Body of pancreas (tissue), 4 donors: ENCODE results near the gene CRYBB1. TPM values are rescaled to one million over a fixed set of nuclear protein-coding genes. Genes with fewer than 3 reads are reported as not detected.

Source experiments
- ATAC-seq: fragments of 150-250 bp; one replicate; pipeline ENCODE4 v1.9.1; 2016
- DNase-seq, 4 donors: peaks; one replicate each; pipeline ENCODE4 v3.0.0-alpha.2; 2019
- H3K27ac ChIP-seq, 4 donors: fragments of 200-600 bp; sonication (generic); 1 replicate in 3 of 4; 2 replicates in 1 of 4; pipeline versions ENCODE4 v1.5.1 to v1.6.1; 2016 to 2019; ENCODE audit warnings: mild to moderate bottlenecking in 1 of 4, mixed read lengths in 1 of 4, moderate library complexity in 1 of 4
- H3K27me3 ChIP-seq, 2 donors: fragments of 200-600 bp; sonication (generic); one replicate each; pipeline ENCODE4 v1.6.0; 2016; ENCODE audit warnings: mild to moderate bottlenecking in 1 of 2
- H3K36me3 ChIP-seq, 2 donors: fragments of 200-600 bp; sonication (generic); replicated peaks in 1 of 2; 2 replicates each; pipeline ENCODE4 v1.5.1; 2016; ENCODE audit warnings: low read depth in 2 of 2; ENCODE audit not compliant: insufficient read depth in 1 of 2
- H3K4me1 ChIP-seq: fragments of 200-600 bp; sonication (generic); one replicate; pipeline ENCODE4 v1.6.0; 2016
- H3K4me3 ChIP-seq, 2 donors: fragments of 200-600 bp; sonication (generic); 1 replicate in 1 of 2; 2 replicates in 1 of 2; pipeline ENCODE4 v1.5.1; 2016 to 2019
- H3K9me3 ChIP-seq, 3 donors: fragments of 200-600 bp; sonication (generic); 1 replicate in 2 of 3; 2 replicates in 1 of 3; pipeline ENCODE4 v1.5.1; 2016
- POLR2A ChIP-seq, 3 donors: fragments of 450-650 bp; IDR thresholded peaks; one replicate each; pipeline ENCODE4 v1.6.1; 2016; ENCODE audit warnings: antibody characterized with exemption in 3 of 3, mild to moderate bottlenecking in 2 of 3
- WGBS, 2 donors: methylation state at CpG; one replicate each; pipeline ENCODE4 v1.1.5; 2017; 5-methylcytosine and 5-hydroxymethylcytosine counted together
- intact Hi-C: fragments of 100-400 bp; cut with DNase I; formaldehyde crosslinking; loops from one replicate; pipeline ENCODE4 v1.15.1; 2023
- total RNA-seq, 2 donors: library from RNA; depleted of rRNA; stranded (reverse); fragments of >200 nt; gene quantifications; one replicate each; pipeline ENCODE4 v1.1.0, GENCODE V29; 2016
- TF ChIP-seq, protein P1 (sequence below), 7 experiments: fragments of 450-650 bp in 4 of 7; fragments of 200-600 bp in 3 of 7; sonication (generic) in 3 of 7; IDR thresholded peaks; one replicate each; pipeline ENCODE4 v1.5.1; 2016 to 2019; ENCODE audit warnings: antibody characterized with exemption in 7 of 7

Gene CRYBB1
- total RNA-seq, 2 donors from 2014 or later: 0.52 TPM; not detected in 1

DNA sequence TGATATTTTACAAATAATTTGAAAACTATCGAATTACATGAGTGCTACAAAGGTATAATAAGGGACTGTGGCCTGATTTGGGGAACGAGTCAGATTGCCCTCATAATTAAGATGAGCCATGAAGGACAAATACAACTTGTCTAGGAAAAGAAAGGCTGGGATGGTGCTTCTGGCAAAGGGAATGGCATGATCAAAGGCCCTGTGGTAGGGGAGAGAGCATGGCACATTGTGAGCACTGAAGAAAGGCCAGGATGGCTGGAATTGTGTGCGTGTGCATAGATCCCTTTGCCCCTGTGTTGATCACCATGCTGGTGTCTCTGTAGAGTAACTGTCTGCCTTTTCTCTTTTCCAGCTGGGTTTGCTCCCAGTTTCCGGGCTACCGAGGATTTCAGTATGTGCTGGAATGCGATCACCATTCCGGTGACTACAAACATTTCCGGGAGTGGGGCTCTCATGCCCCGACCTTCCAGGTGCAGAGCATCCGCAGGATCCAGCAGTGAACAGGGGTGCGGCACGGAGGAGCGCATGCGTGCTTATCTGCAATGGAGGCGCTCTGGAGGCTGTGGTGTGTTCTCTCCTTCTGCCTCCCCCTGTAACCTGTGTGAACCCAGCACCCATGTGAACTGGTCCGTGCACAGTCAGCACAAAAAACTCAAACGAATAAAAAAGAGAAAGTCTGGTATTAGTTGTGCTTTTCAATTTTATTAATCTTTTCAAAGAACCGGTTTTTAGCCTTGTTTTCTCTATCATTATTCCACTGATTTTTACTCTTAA is 12.3 kb upstream of the CRYBB1 start:
- H3K9me3 ChIP-seq: no peaks in the 10 kb centered on the region
- H3K36me3 ChIP-seq: no peaks in the 10 kb centered on the region
- no peak for TF ChIP-seq POLR2A (IDR thresholded peaks at IDR 0.05)
- TF ChIP-seq, protein P1, sequence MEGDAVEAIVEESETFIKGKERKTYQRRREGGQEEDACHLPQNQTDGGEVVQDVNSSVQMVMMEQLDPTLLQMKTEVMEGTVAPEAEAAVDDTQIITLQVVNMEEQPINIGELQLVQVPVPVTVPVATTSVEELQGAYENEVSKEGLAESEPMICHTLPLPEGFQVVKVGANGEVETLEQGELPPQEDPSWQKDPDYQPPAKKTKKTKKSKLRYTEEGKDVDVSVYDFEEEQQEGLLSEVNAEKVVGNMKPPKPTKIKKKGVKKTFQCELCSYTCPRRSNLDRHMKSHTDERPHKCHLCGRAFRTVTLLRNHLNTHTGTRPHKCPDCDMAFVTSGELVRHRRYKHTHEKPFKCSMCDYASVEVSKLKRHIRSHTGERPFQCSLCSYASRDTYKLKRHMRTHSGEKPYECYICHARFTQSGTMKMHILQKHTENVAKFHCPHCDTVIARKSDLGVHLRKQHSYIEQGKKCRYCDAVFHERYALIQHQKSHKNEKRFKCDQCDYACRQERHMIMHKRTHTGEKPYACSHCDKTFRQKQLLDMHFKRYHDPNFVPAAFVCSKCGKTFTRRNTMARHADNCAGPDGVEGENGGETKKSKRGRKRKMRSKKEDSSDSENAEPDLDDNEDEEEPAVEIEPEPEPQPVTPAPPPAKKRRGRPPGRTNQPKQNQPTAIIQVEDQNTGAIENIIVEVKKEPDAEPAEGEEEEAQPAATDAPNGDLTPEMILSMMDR (IDR thresholded peaks at IDR 0.05): no peak
- no peaks in the 10 kb centered on the region for H3K4me1 ChIP-seq
- no peak overlapping the region for H3K27ac ChIP-seq
- intact Hi-C loops: no loop called here
- WGBS, 2 donors: 84 to 87% methylated on average over 18 of the region's 18 CpGs
- ATAC-seq: no peak
- H3K4me3 ChIP-seq: no peak overlapping the region
- H3K27me3 ChIP-seq: no peaks in the 10 kb centered on the region
- DNase-seq: no peak

DNA sequence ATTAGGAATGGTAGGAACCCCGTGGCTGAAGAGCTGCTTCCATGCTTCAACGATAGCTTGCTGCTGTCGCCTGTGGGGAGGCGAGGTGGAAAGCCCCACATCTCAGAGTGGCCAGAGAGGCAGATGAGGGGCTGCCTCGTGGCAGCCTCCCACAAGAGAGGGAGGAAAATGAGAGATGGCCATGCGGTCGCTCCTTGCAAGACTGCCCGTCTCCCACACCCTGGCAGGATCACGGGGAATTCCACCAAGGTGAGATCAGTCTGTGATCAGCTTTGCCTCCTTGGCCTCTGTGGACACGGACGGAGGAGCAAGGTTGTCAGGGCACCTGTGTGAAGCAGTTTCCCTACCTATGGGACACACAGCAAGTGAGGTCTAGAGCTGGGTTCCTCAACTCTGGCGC is 7.0 kb upstream of the CRYBB1 start:
- intact Hi-C loops: no loop called here
- Histone ChIP-seq H3K9me3 (no peaks in the 10 kb centered on the region), H3K4me3 (no peak overlapping the region), H3K27me3 (no peaks in the 10 kb centered on the region), H3K27ac (no peak overlapping the region), H3K36me3 (no peaks in the 10 kb centered on the region), H3K4me1 (no peaks in the 10 kb centered on the region)
- ATAC-seq (no peak), DNase-seq (no peak)
- TF ChIP-seq POLR2A (IDR thresholded peaks at IDR 0.05): no peak
- TF ChIP-seq, protein P1 (IDR thresholded peaks at IDR 0.05): no peak
- 76 to 82% methylated on average over 10 to 12 of the region's 12 CpGs for WGBS, 2 donors

DNA sequence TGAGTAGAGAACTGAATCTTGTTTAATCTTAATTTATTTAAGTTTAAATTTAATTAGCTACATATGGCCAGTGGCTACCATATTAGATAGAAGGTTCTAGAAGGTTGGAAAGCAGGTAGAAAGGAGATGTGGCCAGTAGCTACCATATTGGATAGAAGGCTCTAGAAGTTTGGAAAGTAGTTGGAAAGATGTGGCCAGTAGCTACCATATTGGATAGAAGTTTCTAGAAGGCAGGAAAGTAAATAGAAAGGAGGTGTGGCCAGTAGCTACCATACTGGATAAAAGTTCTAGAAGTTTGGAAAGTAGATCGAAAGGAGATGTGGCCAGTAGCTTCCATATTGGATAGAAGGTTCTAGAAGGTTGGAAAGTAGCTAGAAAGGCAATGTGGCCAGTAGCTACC is 6.2 kb upstream of the CRYBB1 start:
- no peak for DNase-seq
- no peaks in the 10 kb centered on the region for H3K27me3 ChIP-seq
- H3K36me3 ChIP-seq: no peaks in the 10 kb centered on the region
- H3K9me3 ChIP-seq: no peaks in the 10 kb centered on the region
- ATAC-seq: no peak
- H3K4me3 ChIP-seq: no peak overlapping the region
- H3K4me1 ChIP-seq: no peaks in the 10 kb centered on the region
- TF ChIP-seq, protein P1 (IDR thresholded peaks at IDR 0.05): no peak
- TF ChIP-seq POLR2A (IDR thresholded peaks at IDR 0.05): no peak
- 86 to 88% methylated on average over 1 of the region's 1 CpG for WGBS, 2 donors
- intact Hi-C loops: no loop called here
- H3K27ac ChIP-seq: no peak overlapping the region

DNA sequence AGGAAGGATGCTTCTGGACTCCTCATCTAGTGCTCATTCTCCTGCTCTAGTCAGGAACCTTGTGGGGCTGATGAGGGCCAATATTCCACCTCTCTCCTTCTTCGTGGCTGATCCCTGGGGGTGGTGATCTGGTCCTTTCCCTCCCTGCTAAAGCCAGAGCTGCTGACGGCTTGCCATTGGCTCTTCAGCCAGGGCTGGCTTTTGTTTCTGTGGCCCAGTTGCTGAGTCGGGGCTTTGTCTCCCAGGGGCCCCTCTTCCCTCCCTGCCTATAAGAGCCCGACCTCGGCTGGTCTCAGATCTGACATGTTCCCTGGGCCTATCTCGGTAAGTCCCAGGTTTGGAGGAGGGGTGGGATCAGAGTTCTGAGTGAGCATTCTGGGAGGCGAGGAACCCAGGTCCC is 3.8 kb upstream of the CRYBB1 start, which contains the start of gene CRYBA4:
Gene CRYBA4 (plus strand): TSS at position 301 of the 400 bp plus-strand sequence. CDS start 634 bp downstream, outside the sequence.
- DNase-seq: no peak
- intact Hi-C loops: no loop called here
- WGBS, 2 donors: 50 to 83% methylated on average over 1 to 7 of the region's 7 CpGs

More for the DNA sequence above, 3.8 kb upstream of the CRYBB1 start, which contains the start of gene CRYBA4:
- Histone ChIP-seq H3K9me3 (no peaks in the 10 kb centered on the region), H3K4me1 (no peaks in the 10 kb centered on the region), H3K36me3 (no peaks in the 10 kb centered on the region), H3K4me3 (no peak within 1 kb of the TSS), H3K27ac (no peak within 1 kb of the TSS), H3K27me3 (no peaks in the 10 kb centered on the region)
- no peak for TF ChIP-seq POLR2A (IDR thresholded peaks at IDR 0.05)
- TF ChIP-seq, protein P1 (IDR thresholded peaks at IDR 0.05): no peak
- no peak for ATAC-seq
